Neural cell (in vitro differentiated cells): ENCODE results near the gene DYNC2H1. TPM values are rescaled to one million over a fixed set of nuclear protein-coding genes. Genes with fewer than 3 reads are reported as not detected.

Experiments
- H2AFZ ChIP-seq: fragments of 200-600, 300-800 bp; sonication (generic), shearing (Covaris generic); 2 replicates; pipeline ENCODE4 v1.6.0; 2014; ENCODE audit warnings: low read depth, mild to moderate bottlenecking, antibody characterized with exemption, low read length, moderate library complexity
- H3F3A ChIP-seq: fragments of 200-600 bp; shearing (Covaris generic); 2 replicates; pipeline ENCODE4 v1.6.1; 2016; ENCODE audit warnings: mild to moderate bottlenecking, moderate library complexity, mixed read lengths, antibody characterized with exemption, low read length; ENCODE audit not compliant: insufficient read depth, poor library complexity, severe bottlenecking
- H3K27ac ChIP-seq: fragments of 200-600, 300-800 bp; sonication (generic), shearing (Covaris generic); 2 replicates; pipeline ENCODE4 v1.5.1; 2014; ENCODE audit warnings: mild to moderate bottlenecking, low read length, moderate library complexity
- H3K27me3 ChIP-seq: fragments of 300-800, 200-600 bp; sonication (generic), shearing (Covaris generic); 2 replicates; pipeline ENCODE4 v1.6.0; 2014; ENCODE audit warnings: mild to moderate bottlenecking, low read depth, low read length, moderate library complexity; ENCODE audit not compliant: insufficient read depth
- H3K36me3 ChIP-seq: fragments of 300-800, 200-600 bp; sonication (generic), shearing (Covaris generic); 2 replicates; pipeline ENCODE4 v1.5.1; 2014; ENCODE audit warnings: mild to moderate bottlenecking, antibody characterized with exemption, low read length, moderate library complexity; ENCODE audit not compliant: insufficient read depth
- H3K4me2 ChIP-seq: fragments of 300-800, 200-600 bp; sonication (generic), shearing (Covaris generic); 2 replicates; pipeline ENCODE4 v1.6.0; 2014; ENCODE audit warnings: mild to moderate bottlenecking, low read length
- H3K4me3 ChIP-seq: fragments of 300-800, 200-600 bp; sonication (generic), shearing (Covaris generic); 2 replicates; pipeline ENCODE4 v1.5.1; 2014; ENCODE audit warnings: mild to moderate bottlenecking, low read length, moderate library complexity
- H3K79me2 ChIP-seq: fragments of 200-600 bp; shearing (Covaris generic); replicated peaks from 2 replicates; pipeline ENCODE4 v1.6.0; 2014; ENCODE audit warnings: mild to moderate bottlenecking, low read length, moderate library complexity; ENCODE audit not compliant: insufficient read depth
- H3K9ac ChIP-seq: fragments of 300-800, 200-600 bp; sonication (generic), shearing (Covaris generic); 2 replicates; pipeline ENCODE4 v1.6.1; 2016; ENCODE audit warnings: mild to moderate bottlenecking, low read length, mixed read lengths
- H3K9me2 ChIP-seq: fragments of 200-600 bp; shearing (Covaris generic); 2 replicates; pipeline ENCODE4 v1.6.1; 2016; ENCODE audit warnings: mild to moderate bottlenecking, low read length, mixed read lengths; ENCODE audit not compliant: insufficient read depth
- H3K9me3 ChIP-seq: fragments of 200-600, 300-800 bp; sonication (generic), shearing (Covaris generic); 2 replicates; pipeline ENCODE4 v1.6.1; 2016; ENCODE audit warnings: mild to moderate bottlenecking, mixed run types, low read length, moderate library complexity, mixed read lengths
- H4K20me1 ChIP-seq: fragments of 200-600 bp; shearing (Covaris generic); 2 replicates; pipeline ENCODE4 v1.6.1; 2016; ENCODE audit warnings: mild to moderate bottlenecking, mixed run types; ENCODE audit not compliant: insufficient read depth
- CTCF ChIP-seq: fragments of 450-650 bp; IDR thresholded peaks from 2 replicates; pipeline ENCODE4 v1.5.1; 2014; ENCODE audit warnings: antibody characterized with exemption, mild to moderate bottlenecking, moderate library complexity; ENCODE audit not compliant: poor library complexity, severe bottlenecking
- EP300 ChIP-seq: fragments of 450-650 bp; conservative IDR thresholded peaks from 2 replicates; pipeline ENCODE4 v1.6.1; 2014; ENCODE audit warnings: antibody characterized with exemption, mild to moderate bottlenecking, moderate library complexity; ENCODE audit not compliant: poor library complexity, severe bottlenecking
- EZH2 ChIP-seq: fragments of 200-600, 300-800 bp; shearing (Covaris generic), sonication (generic); IDR thresholded peaks from 2 replicates; pipeline ENCODE4 v1.6.1; 2014; ENCODE audit warnings: antibody characterized with exemption, low read length, borderline replicate concordance, mild to moderate bottlenecking; ENCODE audit not compliant: insufficient read depth, poor library complexity, severe bottlenecking
- MXI1 ChIP-seq: fragments of 450-650 bp; conservative IDR thresholded peaks from 2 replicates; pipeline ENCODE4 v1.6.1; 2014; ENCODE audit warnings: antibody characterized with exemption, mild to moderate bottlenecking; ENCODE audit not compliant: poor library complexity, severe bottlenecking
- POLR2AphosphoS5 ChIP-seq: IDR thresholded peaks from 2 replicates; pipeline ENCODE4 v1.6.1; 2012
- RAD21 ChIP-seq: fragments of 450-650 bp; conservative IDR thresholded peaks from 2 replicates; pipeline ENCODE4 v1.6.1; 2014; ENCODE audit warnings: antibody characterized with exemption, mild to moderate bottlenecking, moderate library complexity
- REST ChIP-seq: IDR thresholded peaks from 2 replicates; pipeline ENCODE4 v1.6.1; 2012; ENCODE audit warnings: borderline replicate concordance
- SMC3 ChIP-seq: fragments of 450-650 bp; conservative IDR thresholded peaks from 2 replicates; pipeline ENCODE4 v1.6.1; 2014; ENCODE audit warnings: antibody characterized with exemption, mild to moderate bottlenecking, moderate library complexity; ENCODE audit not compliant: poor library complexity
- TAF1 ChIP-seq: IDR thresholded peaks from 2 replicates; pipeline ENCODE4 v1.6.1; 2012; ENCODE audit warnings: low read depth
- polyA plus RNA-seq: library from polyadenylated mRNA; depleted of rRNA; stranded (reverse); fragments of >200 nt; gene quantifications from 2 replicates; pipeline ENCODE4 v1.2.3, GENCODE V29; 2014

DYNC2H1 gene
- polyA plus RNA-seq, 1 donor from 2014 or later: 14.1 TPM

- Histone ChIP-seq H3K9ac (no peak overlapping the region), H2AFZ (no peak overlapping the region), H3K79me2 (no peaks in the 10 kb centered on the region), H3K27ac (no peak overlapping the region), H3K4me3 (no peak overlapping the region), H3K36me3 (no peaks in the 10 kb centered on the region), H3K9me3 (no peaks in the 10 kb centered on the region), H3K4me2 (no peak overlapping the region), H4K20me1 (no peaks in the 10 kb centered on the region), H3K27me3 (no peaks in the 10 kb centered on the region), H3K9me2 (no peaks in the 10 kb centered on the region), H3F3A (no peaks in the 10 kb centered on the region)
- TF ChIP-seq CTCF (no peak), REST (no peak), EP300 (no peak), SMC3 (no peak), POLR2AphosphoS5 (no peak), RAD21 (no peak), TAF1 (no peak), MXI1 (no peak), EZH2 (no peak)
Measured at GRCh38 chr11:103488579-103488978, 379.4 kb downstream of the DYNC2H1 start.

GRCh38 chr11:103491777-103492176, 382.6 kb downstream of the DYNC2H1 start:
- TF ChIP-seq TAF1: no peak
- no peak for TF ChIP-seq EZH2
- no peak for TF ChIP-seq POLR2AphosphoS5
- TF ChIP-seq EP300: no peak
- no peak for TF ChIP-seq SMC3
- no peak for TF ChIP-seq RAD21
- TF ChIP-seq MXI1: no peak
- TF ChIP-seq CTCF: no peak
- TF ChIP-seq REST: no peak
- H3K27me3 ChIP-seq: no peaks in the 10 kb centered on the region
- no peaks in the 10 kb centered on the region for H3K9me3 ChIP-seq
- no peak overlapping the region for H2AFZ ChIP-seq
- no peak overlapping the region for H3K9ac ChIP-seq
- no peak overlapping the region for H3K4me2 ChIP-seq
- no peak overlapping the region for H3K27ac ChIP-seq
- H3K4me3 ChIP-seq: no peak overlapping the region
- H3K9me2 ChIP-seq: no peaks in the 10 kb centered on the region
- no peaks in the 10 kb centered on the region for H4K20me1 ChIP-seq
- H3K79me2 ChIP-seq: no peaks in the 10 kb centered on the region
- H3F3A ChIP-seq: no peaks in the 10 kb centered on the region
- H3K36me3 ChIP-seq: no peaks in the 10 kb centered on the region
